NCI-H510A (cell line): ENCODE data around the gene PTPRE.

Experiments
- DNase-seq: peaks from one replicate; lab custom pipeline; 2025; lab: John Stamatoyannopoulos, UW

PTPRE gene

DNA sequence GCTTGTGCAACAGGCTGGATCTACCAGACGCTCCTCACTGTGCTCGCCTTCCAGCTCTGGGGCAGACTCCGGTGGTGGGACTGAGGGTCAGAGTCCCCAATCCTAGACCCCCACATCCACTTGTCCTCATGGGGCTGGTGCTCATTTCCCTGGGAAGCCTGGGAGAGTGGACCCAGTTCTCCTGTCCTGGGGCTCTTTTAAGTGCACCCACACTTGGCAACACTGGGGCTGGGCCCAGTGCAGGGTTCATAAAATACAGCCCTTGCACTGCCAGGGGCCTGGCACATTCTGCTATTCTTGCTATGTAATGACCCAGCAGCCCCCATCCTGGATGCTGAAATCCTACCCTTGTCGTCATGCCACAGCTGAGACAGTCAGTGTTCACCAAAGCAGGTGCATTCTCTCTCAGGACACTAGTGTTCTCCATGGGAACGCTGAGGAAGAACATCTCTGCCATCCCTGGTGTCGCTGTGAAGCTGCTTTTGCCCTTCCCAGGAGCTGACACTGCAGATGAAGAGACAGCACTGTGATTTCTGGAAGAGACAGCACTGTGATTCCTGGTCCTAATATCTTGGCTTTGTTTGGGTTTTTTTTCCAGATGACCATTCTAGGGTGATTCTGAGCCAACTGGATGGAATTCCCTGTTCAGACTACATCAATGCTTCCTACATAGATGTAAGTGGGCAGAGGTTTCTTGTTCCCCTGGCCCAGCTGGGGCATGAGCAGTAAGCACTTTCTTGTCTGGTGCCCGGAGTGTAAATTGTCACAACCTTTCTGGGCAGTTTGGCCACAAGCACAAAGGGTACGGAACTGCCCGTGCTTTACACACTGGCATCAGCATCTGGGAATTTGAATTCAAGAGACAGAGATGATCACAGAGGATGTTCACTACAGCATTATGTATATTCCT, 153.7 kb downstream of the PTPRE start:
- DNase-seq, result no peak

DNA sequence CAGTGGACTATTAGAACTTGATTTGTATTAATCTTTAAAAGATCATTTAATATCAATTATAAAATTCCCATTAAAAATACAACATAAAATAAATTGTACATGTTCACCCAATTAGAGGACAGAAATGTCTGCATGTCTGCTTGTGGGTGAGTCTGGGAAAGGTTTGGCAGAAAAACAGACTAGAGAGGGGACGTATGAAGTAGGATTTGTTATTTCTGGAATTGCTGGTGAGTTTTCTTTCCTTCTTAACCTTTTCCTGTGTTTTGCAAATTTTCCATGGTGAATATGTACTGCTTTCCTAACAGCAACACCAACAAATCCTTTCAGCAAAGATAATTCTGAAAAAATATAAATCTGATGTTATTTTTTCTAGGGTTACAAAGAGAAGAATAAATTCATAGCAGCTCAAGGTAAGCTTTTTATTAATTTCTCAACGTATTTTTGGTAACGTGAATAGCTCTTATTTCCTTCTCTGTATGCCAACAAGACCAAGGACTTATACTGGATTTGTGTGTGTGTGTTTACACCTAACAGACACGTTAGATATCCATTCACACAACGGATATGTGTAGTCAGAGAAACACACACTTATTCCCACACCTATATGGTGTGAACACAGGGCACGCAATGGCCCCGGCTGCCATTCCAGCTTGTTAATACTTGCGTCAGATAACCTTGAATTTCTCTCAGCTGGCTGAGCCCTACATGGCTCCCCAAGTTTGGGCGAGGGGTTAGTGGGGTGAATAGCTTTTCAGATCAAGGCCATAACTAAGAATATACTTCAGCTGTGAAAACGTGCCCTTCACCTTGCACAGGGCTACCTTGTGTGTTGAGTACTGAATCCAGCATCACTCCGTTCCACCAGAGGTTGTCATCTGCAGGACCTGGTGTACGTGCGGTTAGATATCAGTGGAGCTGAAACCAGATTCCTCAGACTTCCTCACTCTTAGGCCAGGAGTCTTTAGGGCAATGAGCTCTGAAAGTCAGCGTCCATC, 154.7 kb downstream of the PTPRE start:
- DNase-seq, result no peak

DNA sequence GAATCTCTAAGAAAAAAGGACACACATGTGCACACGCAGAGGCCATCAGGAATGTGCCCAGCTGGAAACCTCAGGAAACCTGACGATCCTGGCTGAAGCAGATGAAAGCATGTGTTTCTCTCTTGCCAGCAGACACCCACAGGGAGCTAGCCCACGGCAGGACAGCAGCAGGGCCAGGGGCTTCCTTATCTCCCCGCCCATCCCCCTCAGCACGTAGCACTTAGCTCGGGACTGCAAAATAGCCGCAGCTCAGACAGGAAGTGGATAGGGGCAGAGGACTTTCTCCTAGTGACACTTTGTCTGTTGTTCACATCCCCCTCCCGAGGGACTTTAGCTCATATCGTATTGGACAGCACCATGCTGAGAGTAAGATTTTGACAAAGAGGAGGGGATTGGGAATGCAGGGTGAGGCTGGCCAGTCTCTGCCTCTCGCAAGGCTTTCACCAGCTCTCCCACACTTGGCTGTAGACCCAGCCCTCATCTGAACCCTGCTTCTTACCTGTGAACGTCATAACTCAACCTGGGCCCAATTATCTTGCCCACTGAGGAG, 155.5 kb downstream of the PTPRE start:
- DNase-seq, result no peak

- no peak for DNase-seq
Observed at GRCh38 chr10:128062881-128063563, 156.1 kb downstream of the PTPRE start.

DNA sequence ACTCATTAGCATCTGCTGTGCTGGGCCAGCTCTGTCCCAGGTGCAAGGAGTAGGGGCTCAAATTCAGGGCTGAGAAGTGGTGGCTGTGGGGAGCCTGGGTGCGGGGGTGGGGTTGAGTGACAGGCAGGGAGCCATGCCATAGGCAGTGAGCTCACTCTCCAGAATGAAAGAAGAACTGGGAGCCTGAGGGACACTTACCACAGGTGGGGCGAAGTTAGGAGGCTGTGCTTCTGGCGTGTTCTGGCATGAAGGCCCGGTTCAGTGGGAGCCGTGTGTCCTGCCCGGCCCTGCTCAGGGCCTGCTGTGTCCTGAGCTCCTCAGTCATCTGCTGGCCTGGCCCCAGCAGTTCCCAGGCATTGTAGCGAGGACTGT, 156.8 kb downstream of the PTPRE start:
- no peak for DNase-seq

GRCh38 chr10:128064108-128064969, 157.4 kb downstream of the PTPRE start:
- no peak for DNase-seq

- DNase-seq, result no peak
Observed at GRCh38 chr10:128064970-128065580, 158.2 kb downstream of the PTPRE start.

DNA sequence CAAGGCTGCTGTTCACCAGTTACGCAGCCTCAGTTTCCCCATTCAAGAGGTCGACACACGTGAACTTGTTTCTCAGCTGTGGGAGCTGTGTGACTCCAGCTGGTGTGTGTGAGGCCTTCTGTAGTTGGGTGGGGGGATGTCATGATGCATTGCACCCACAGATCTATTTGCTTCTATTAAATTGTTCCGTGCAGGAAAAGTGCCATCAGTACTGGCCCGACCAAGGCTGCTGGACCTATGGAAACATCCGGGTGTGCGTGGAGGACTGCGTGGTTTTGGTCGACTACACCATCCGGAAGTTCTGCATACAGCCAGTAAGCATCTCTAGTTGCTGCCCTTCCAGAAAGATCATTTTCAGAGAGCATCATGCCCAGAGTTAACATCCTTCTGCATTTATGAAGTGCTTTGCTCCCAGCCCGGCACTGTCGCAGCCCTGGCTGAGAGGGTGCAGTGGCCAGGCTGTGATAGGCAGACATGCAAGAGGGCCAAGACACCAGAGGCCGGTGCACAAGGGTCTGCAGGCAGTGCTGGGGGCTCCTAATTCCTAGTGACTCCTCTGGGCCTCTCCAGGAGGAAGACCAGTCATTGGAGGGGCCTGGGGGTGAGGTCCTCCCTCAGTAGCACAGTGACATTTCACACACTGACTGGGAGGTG, 159.1 kb downstream of the PTPRE start:
- no peak for DNase-seq

DNA sequence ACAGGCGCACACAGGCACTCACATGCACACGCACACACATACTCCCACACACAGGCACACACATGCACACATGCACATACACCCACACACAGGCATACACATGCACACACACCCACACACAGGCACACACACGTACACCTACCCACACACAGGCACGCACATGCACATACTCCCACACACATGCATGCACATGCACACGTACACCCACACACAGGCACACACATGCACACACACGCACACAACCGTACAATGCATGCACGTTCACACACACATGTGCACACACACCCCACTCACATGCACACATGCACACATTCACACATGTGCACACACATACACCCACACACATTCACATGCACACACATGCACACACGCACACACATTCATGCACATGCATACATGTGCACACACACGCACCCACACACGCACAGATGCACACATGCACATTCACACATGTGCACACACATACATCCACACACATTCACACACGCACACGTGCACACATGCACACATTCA, 160.0 kb downstream of the PTPRE start:
- DNase-seq, result no peak

DNA sequence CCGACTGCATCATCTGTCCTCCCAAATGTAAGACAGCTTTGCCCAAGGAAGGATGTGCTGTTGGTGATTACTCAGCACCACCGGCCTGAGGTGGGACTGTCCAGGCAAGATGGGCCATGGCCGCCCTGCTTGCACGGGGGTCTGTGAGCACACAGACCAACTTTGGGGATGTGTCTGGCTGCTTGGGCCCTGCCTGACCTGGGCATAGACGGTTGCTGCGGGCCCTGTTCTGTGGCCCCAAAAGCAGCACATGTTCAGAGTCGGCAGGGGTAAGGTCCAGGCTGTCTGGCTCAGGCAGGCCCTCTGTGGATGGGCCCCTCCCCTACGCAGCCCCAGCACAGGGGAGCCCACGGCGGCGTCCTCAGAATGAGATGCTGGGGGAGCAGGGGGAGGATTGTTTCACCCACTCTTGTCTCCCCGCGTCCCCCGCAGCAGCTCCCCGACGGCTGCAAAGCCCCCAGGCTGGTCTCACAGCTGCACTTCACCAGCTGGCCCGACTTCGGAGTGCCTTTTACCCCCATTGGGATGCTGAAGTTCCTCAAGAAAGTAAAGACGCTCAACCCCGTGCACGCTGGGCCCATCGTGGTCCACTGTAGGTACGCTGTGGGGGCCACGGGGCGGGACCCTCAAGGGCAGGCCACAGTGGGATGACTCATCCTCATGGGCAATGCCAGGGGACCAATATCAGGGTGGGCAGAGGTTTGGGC, 160.9 kb downstream of the PTPRE start:
- no peak for DNase-seq

- DNase-seq, result no peak
Observed at GRCh38 chr10:128068398-128069285, 161.7 kb downstream of the PTPRE start.

- peak; percentile 33 for DNase-seq
Observed at GRCh38 chr10:128069351-128070051, 162.6 kb downstream of the PTPRE start.

GRCh38 chr10:128070161-128070560, 163.3 kb downstream of the PTPRE start:
- DNase-seq, result no peak

GRCh38 chr10:128070721-128071416, 164.0 kb downstream of the PTPRE start:
- DNase-seq, result no peak

DNA sequence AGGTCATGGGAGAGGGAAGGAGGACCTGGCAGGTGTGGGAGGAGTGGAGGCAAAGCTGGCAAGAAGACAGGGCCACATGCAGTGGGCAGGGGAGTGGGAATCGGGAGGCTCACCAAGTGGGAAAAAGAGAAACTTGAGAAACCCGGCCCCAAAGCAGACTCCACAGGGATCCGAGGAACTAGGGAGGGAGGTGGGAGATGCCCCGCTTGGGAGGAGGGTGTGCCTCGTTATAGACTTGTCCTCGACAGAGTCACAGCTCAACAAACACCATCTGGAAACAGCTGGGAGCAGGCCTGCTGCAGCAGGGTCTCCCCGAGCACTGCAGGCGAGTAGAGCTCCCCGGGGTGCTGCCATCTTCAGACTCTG, 164.5 kb downstream of the PTPRE start:
- DNase-seq, result no peak

DNA sequence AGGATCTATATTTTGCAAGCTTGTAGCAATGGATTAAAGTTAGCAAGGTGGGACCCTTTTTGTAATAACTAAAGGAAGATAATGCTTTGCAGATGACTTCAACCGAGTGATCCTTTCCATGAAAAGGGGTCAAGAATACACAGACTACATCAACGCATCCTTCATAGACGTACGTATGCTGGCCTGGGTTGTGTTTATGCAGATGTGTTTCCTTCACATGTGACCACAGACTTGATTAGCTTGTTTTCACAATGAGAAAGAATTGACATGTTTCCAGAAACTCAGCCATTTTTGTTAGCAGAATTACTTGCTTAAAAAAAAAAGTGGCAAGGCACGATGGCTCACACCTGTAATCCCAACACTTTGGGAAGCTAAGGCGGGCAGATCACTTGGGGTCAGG, 165.1 kb downstream of the PTPRE start:
- no peak for DNase-seq
